Right lobe of liver (tissue), 4 donors: ENCODE results near the gene TEKT2.

Experiments used
- CTCF ChIP-seq, 4 donors: fragments of 200-600 bp in 3 of 4; fragments of 450-650 bp in 1 of 4; IDR thresholded peaks; one replicate each; pipeline versions ENCODE4 v1.5.1 to v1.8.0; 2016 to 2022; ENCODE audit warnings: antibody characterized with exemption in 4 of 4, mild to moderate bottlenecking in 2 of 4
- POLR2A ChIP-seq: fragments of 450-650 bp; IDR thresholded peaks from one replicate; pipeline ENCODE4 v1.6.1; 2017; ENCODE audit warnings: antibody characterized with exemption, mild to moderate bottlenecking
- donor health status: DM: no; HTN: no; CAD: no.
- donor health status: DM: no; HTN: no; CAD: no.
- donor health status: DM: no; HTN: yes; CAD: no.

GRCh38 chr1:36122062-36123030 lies 38.5 kb downstream of the TEKT2 start:
- TF ChIP-seq POLR2A: no peak
- TF ChIP-seq CTCF (IDR thresholded peaks at IDR 0.05): no peak
